KOPT-K1 (cell line): ENCODE data around the gene LIF.

ENCODE experiments used
- H3K27ac ChIP-seq: fragments of 200-600 bp; sonication (generic); 2 replicates; pipeline ENCODE4 v1.5.1; 2016; ENCODE audit warnings: antibody characterized with exemption, mild to moderate bottlenecking, low read depth, low read length; ENCODE audit not compliant: poor library complexity, severe bottlenecking
- H3K36me3 ChIP-seq: fragments of 200-600 bp; sonication (generic); 2 replicates; pipeline ENCODE4 v1.5.1; 2017; ENCODE audit warnings: antibody characterized with exemption, mild to moderate bottlenecking, low read length, moderate library complexity; ENCODE audit not compliant: insufficient read depth
- H3K9me3 ChIP-seq: fragments of 200-600 bp; sonication (generic); 2 replicates; pipeline ENCODE4 v1.5.1; 2017; ENCODE audit warnings: antibody characterized with exemption, low read length, mild to moderate bottlenecking; ENCODE audit not compliant: insufficient read depth, poor library complexity, severe bottlenecking

Gene LIF

GRCh38 chr22:30233582-30233981 lies 13.0 kb downstream of the LIF start:
- H3K9me3 ChIP-seq: no peaks in the 10 kb centered on the region
- no peak overlapping the region for H3K27ac ChIP-seq
- H3K36me3 ChIP-seq: no peaks in the 10 kb centered on the region

GRCh38 chr22:30232716-30233218 lies 13.8 kb downstream of the LIF start:
- Histone ChIP-seq H3K27ac (no peak overlapping the region), H3K36me3 (no peaks in the 10 kb centered on the region), H3K9me3 (no peaks in the 10 kb centered on the region)

GRCh38 chr22:30230787-30231461 lies 15.6 kb downstream of the LIF start:
- Histone ChIP-seq H3K9me3 (no peaks in the 10 kb centered on the region), H3K27ac (no peak overlapping the region), H3K36me3 (no peaks in the 10 kb centered on the region)

- Histone ChIP-seq H3K36me3 (no peaks in the 10 kb centered on the region), H3K9me3 (no peaks in the 10 kb centered on the region), H3K27ac (no peak overlapping the region)
Measured at GRCh38 chr22:30230330-30230729, 16.2 kb downstream of the LIF start.

- Histone ChIP-seq H3K36me3 (no peaks in the 10 kb centered on the region), H3K27ac (peak overlapping the region; percentile 99)
Measured at GRCh38 chr22:30228509-30229359, 17.8 kb downstream of the LIF start.

GRCh38 chr22:30227438-30228228 lies 18.9 kb downstream of the LIF start:
- no peaks in the 10 kb centered on the region for H3K9me3 ChIP-seq
- H3K36me3 ChIP-seq: no peaks in the 10 kb centered on the region
- H3K27ac ChIP-seq: peak overlapping the region; percentile 99

More at GRCh38 chr22:30228509-30229359, 17.8 kb downstream of the LIF start:
- no peaks in the 10 kb centered on the region for H3K9me3 ChIP-seq

- peak overlapping the region; percentile 99 for H3K27ac ChIP-seq
- no peaks in the 10 kb centered on the region for H3K9me3 ChIP-seq
- H3K36me3 ChIP-seq: no peaks in the 10 kb centered on the region
Measured at GRCh38 chr22:30226192-30226832, 20.2 kb downstream of the LIF start.

- no peaks in the 10 kb centered on the region for H3K36me3 ChIP-seq
- peak overlapping the region; percentile 99 for H3K27ac ChIP-seq
- H3K9me3 ChIP-seq: no peaks in the 10 kb centered on the region
Measured at GRCh38 chr22:30225220-30225927, 21.2 kb downstream of the LIF start.

- no peaks in the 10 kb centered on the region for H3K36me3 ChIP-seq
- peak overlapping the region; percentile 99 for H3K27ac ChIP-seq
- no peaks in the 10 kb centered on the region for H3K9me3 ChIP-seq
Measured at GRCh38 chr22:30224161-30224857, 22.2 kb downstream of the LIF start.

GRCh38 chr22:30223303-30223702 lies 23.3 kb downstream of the LIF start:
- H3K36me3 ChIP-seq: no peaks in the 10 kb centered on the region
- peak overlapping the region; percentile 99 for H3K27ac ChIP-seq
- no peaks in the 10 kb centered on the region for H3K9me3 ChIP-seq

- no peaks in the 10 kb centered on the region for H3K36me3 ChIP-seq
- H3K27ac ChIP-seq: peak overlapping the region; percentile 99
- H3K9me3 ChIP-seq: no peaks in the 10 kb centered on the region
Measured at GRCh38 chr22:30222321-30222720, 24.2 kb downstream of the LIF start.

- H3K9me3 ChIP-seq: no peaks in the 10 kb centered on the region
- no peaks in the 10 kb centered on the region for H3K36me3 ChIP-seq
- H3K27ac ChIP-seq: peak overlapping the region; percentile 99
Measured at GRCh38 chr22:30221121-30221992, 25.2 kb downstream of the LIF start.
